ENCODE measurements around the gene CDC6.

The CDC6 gene

DNA sequence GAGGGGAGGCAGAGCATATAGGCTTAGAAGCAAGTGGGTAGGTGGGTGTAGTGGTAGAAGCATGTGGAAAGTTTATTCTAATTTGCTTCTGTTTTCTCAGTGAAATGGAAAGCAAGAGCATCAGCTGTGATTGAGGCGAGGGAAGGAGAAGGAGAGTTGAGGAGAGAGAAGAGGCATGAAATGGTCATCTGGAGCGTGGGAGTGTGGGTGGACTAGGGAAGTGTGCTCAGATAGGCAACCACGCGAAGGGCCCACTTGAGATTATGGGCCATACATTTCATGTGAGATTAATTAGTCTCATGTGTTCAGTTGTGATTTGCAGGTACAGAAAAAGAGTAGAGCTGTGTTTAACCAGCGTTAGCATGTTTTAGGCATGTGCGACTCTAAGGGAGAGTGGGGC, 20.8 kb upstream of the CDC6 start:
- no peak for FAIRE-seq
- TF ChIP-seq, protein P1, sequence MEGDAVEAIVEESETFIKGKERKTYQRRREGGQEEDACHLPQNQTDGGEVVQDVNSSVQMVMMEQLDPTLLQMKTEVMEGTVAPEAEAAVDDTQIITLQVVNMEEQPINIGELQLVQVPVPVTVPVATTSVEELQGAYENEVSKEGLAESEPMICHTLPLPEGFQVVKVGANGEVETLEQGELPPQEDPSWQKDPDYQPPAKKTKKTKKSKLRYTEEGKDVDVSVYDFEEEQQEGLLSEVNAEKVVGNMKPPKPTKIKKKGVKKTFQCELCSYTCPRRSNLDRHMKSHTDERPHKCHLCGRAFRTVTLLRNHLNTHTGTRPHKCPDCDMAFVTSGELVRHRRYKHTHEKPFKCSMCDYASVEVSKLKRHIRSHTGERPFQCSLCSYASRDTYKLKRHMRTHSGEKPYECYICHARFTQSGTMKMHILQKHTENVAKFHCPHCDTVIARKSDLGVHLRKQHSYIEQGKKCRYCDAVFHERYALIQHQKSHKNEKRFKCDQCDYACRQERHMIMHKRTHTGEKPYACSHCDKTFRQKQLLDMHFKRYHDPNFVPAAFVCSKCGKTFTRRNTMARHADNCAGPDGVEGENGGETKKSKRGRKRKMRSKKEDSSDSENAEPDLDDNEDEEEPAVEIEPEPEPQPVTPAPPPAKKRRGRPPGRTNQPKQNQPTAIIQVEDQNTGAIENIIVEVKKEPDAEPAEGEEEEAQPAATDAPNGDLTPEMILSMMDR (IDR thresholded peaks at IDR 0.05; ENCODE audit: insufficient read depth, missing control alignments): no peak
- no peak for DNase-seq (ENCODE audit: insufficient read length, low spot score)

DNA sequence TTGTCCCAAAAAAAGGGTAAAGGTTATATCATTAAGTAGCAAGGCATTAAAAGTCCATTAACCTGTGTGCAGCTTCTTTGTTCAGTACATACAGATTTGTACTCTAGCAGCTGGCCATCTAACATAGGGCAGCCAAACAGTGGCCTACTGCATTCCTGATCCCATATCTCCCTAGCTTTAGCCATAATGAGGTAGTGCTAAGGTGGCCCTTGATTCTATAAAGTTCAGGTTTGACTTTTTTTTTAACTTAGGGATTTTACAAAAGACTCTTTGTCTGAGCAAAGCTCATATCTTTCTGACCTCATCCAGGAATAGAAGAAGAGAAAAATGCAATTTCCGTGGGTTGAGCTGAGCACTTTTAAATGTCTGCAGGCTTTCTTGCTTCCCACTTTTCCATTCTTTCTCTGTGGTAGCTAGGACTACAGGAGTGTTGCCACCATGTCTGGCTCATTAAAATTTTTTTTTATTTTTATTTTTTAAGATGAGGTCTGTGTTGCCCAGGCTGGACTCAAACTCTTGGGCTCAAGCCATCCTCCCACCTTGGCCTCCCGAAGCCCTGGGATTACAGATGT, 19.5 kb upstream of the CDC6 start:
- TF ChIP-seq, protein P1 (IDR thresholded peaks at IDR 0.05; ENCODE audit: insufficient read depth, missing control alignments): no peak
- DNase-seq (ENCODE audit: insufficient read length, low spot score) (no peak), FAIRE-seq (no peak)

DNA sequence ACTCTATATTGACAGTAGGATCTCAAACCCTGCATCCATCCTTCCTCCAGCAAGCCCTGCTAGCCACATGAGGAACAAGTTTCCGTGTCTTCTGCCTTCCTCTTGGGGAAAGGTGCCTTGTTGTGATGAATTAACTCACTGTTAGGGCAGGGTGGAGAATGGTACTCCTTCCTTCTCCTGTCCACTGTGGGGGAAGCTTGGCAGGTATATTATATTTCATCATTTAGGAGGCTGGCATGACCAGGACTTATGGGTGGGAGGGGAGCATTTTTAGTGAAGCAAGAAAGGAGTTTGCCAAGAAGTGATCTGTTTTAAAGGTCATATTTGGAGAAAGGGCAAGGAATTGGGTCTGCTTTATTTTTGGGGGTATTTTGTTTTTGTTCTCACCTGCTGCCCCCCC, 9.3 kb upstream of the CDC6 start:
- DNase-seq (ENCODE audit: insufficient read length, low spot score) (no peak), FAIRE-seq (no peak)
- TF ChIP-seq, protein P1 (IDR thresholded peaks at IDR 0.05; ENCODE audit: insufficient read depth, missing control alignments): no peak

DNA sequence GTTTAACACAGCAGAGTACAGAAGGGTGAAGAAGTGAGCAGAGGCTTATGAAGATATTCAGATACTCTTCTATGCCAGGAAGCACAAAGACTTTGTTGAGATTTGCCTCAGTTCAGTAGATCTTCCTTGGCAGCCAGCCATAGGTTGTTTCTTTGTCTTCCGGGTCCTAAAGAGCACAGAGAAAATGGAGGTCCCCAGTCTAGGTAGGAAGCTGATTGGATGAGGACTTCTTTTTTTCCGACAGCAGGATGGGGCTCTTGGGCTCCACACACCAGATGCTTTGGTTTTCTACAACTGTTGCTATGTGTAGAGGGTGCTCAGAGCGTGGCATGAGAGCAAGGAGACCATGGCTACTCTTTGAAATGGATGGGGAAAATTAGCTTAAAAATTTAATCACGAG, 8.3 kb upstream of the CDC6 start:
- no peak for FAIRE-seq
- DNase-seq (ENCODE audit: insufficient read length, low spot score): no peak
- TF ChIP-seq, protein P1 (IDR thresholded peaks at IDR 0.05; ENCODE audit: insufficient read depth, missing control alignments): no peak

DNA sequence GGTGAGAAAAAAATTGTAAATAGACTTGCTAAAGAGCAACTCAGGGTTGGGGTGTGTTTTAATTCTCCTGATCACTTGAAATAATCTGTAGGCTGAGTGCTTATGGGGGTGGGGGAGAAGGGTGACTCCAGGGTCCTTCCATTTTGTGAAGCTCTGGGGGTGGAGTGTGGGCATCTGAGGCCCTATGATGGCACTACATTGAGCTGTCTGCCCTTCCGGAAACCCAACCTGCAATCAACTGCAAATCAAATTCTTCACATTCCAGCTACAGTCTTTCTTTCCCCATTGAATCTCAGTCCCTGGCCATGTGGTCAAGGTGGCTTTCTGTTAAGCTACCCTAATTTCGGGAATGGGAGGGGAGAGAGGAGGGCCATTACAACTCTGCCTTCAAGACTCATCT, 6.0 kb upstream of the CDC6 start:
- TF ChIP-seq, protein P1 (IDR thresholded peaks at IDR 0.05; ENCODE audit: insufficient read depth, missing control alignments): no peak
- DNase-seq (ENCODE audit: insufficient read length, low spot score) (no peak), FAIRE-seq (no peak)

DNA sequence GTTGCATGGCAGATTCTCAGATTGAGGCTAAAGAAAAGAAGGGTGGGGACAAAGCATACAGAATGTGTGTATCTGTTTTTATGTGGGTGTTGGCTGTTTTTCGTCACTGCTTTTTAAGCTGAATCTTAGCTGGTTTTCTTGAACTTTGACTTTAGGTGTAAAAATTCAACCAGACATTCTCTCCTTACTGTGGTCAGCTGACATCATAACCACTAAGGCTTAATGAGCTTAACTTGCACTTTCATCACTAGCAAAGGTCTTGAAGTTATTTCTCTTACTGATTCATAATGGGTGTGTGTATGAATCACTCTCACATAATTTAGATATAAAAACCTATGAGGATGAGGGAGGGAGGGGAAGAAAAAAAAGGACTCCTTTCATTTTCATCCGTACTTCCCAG, 4.0 kb upstream of the CDC6 start:
- FAIRE-seq: no peak
- TF ChIP-seq, protein P1 (IDR thresholded peaks at IDR 0.05; ENCODE audit: insufficient read depth, missing control alignments): no peak
- DNase-seq (ENCODE audit: insufficient read length, low spot score): no peak

DNA sequence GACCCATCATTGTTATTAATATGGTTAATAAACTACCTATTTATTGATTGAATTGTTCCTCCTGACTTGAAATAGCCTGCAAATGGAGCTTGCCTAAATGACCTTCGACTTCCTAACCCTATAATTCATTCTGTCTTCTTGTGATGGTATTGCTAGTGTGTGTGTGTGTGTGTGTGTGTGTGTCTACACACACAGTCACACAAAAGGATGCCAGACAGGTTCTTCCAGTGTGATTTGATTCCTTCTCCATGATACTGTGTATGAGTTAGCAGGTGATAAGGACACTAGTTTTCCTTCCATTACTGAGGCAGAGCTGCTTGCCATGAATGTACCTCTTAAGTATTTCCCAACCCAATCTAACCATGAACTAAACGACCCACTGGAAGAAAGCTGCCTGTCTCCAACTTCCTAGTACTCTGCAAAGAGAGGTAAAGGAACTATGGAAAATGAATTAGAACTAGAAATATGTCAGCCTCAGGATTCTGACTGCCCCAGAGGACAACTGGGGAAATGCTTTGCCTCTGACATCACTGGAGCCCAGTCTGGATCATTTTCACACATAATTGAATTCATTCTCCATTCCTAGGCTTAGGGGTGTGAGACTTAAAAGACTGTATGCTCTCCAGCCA, 3.5 kb upstream of the CDC6 start:
- TF ChIP-seq, protein P1 (IDR thresholded peaks at IDR 0.05; ENCODE audit: insufficient read depth, missing control alignments): no peak
- FAIRE-seq: no peak
- DNase-seq (ENCODE audit: insufficient read length, low spot score): no peak

All from D721Med (cell line).